Measurements from ENCODE around the gene PTPRG.
"Not testable (repeated sequence)": the region's sequence is repeated elsewhere in the genome, so short reads cannot be mapped to it uniquely, and the experiment has no call there.

PTPRG gene

GRCh38 chr3:62015111-62015510, 453.7 kb downstream of the PTPRG start:
- no peak for DNase-seq (ENCODE audit: low read depth)

- DNase-seq (ENCODE audit: low read depth), result no peak
Measured at GRCh38 chr3:62019906-62020305, 458.5 kb downstream of the PTPRG start.

- DNase-seq (ENCODE audit: low read depth), result no peak
Measured at GRCh38 chr3:62020706-62021105, 459.3 kb downstream of the PTPRG start.

- no peak for DNase-seq (ENCODE audit: low read depth)
Measured at GRCh38 chr3:62022312-62022711, 460.9 kb downstream of the PTPRG start.

DNA sequence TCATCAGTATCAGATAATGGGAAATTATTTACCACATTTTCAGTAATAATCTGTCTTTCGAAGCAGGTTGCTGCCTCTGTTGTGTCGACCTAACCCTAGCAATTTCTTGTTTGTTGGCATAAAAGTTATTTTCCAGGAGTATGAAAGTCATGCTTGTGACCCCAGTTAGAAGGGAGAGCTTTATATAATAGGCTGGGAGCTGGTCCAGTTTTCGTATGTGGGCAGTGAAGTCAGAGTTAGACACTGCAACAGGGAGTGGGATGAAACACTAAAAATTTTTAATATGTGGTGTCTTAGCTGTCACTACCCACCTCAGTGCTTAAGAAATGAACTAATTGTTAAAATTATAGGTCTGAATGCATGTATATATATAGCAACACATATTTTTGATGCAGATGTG, 463.5 kb downstream of the PTPRG start:
- DNase-seq (ENCODE audit: low read depth), result no peak

DNA sequence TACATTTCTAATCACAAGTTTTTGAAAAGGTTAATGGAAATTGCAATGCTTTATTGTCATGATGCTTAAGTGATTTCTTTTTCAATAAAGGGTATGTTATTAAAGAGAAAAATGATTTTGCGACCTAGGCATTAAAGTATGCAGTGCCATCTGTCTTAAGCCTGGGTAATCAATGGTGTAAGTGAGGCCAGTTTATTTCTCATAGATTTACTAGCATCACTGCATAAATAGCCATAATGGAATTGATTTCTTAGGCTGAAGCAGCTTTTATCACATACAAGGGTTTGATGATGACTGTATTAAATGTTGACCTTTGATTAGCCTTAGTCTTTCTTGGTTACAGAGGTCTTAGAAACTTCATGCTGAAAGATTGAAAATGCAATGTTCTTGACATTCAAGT, 464.5 kb downstream of the PTPRG start:
- no peak for DNase-seq (ENCODE audit: low read depth)

DNA sequence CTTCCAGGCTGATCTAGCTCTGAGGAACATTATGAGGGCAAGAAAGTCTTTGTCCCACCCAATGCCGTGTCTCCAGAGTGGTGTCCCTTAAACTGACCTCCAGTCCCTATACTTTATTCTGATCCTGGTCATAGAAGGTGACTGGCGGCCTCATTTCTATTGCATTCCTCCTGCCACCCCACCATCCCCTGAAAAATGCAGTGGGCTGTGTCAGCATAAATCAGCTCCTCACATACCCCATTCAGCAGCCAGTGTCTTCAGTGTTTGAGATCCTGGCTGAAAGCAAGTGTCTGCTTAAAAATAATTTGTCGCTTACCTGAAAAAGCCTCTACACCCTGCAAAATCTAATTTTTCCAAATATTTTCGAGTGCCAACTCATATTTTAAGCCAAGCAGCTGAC, 465.9 kb downstream of the PTPRG start:
- DNase-seq (ENCODE audit: low read depth), result no peak

GRCh38 chr3:62027796-62028195, 466.4 kb downstream of the PTPRG start:
- no peak for DNase-seq (ENCODE audit: low read depth)

GRCh38 chr3:62028236-62028635, 466.9 kb downstream of the PTPRG start:
- DNase-seq (ENCODE audit: low read depth), result no peak

GRCh38 chr3:62032738-62033137, 471.4 kb downstream of the PTPRG start:
- DNase-seq (ENCODE audit: low read depth), result no peak

GRCh38 chr3:62035402-62036057, 474.2 kb downstream of the PTPRG start:
- DNase-seq (ENCODE audit: low read depth), result no peak

DNA sequence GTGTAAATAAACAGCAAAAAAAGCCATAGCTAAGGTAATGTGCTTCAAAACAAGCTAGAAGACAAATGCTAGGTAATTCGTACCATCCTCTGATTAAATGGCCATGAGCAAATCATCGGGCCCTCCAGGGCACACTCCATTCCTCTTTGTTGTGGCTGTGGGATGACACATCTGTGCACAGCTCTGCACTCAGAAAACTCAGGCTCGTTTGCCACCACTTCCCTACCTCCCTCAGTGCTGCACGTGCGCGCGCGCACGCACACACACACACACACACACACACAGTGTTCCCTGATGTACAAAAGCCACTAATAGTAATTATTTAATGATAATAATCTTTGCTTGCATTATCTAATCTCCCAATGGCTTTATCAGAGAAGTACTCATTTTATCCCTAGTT, 475.4 kb downstream of the PTPRG start:
- DNase-seq (ENCODE audit: low read depth), result no peak

DNA sequence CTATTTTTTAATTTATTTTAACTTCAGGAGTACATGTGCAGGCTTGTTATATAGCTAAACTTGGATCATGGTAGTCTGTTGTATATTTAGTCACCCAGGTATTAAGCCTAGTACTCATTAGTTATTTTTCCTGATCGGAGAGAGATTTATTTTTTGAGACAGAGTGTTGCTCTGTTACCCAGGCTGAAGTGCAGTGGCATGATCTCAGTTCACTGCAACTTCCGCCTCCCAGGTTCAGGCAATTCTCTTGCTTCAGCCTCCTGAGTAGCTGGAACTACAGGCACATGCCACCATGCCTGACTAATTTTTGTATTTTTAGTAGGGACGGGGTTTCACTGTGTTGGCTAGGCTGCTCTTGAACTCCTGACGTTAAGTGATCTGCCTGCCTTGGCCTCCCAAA, 477.4 kb downstream of the PTPRG start:
- not testable (repeated sequence) for DNase-seq (ENCODE audit: low read depth)

- no peak for DNase-seq (ENCODE audit: low read depth)
Measured at GRCh38 chr3:62039586-62039985, 478.2 kb downstream of the PTPRG start.

GRCh38 chr3:62041681-62042080, 480.3 kb downstream of the PTPRG start:
- DNase-seq (ENCODE audit: low read depth), result no peak

- no peak for DNase-seq (ENCODE audit: low read depth)
Measured at GRCh38 chr3:62044874-62045411, 483.6 kb downstream of the PTPRG start.

- DNase-seq (ENCODE audit: low read depth), result no peak
Measured at GRCh38 chr3:62046326-62046725, 485.0 kb downstream of the PTPRG start.

DNA sequence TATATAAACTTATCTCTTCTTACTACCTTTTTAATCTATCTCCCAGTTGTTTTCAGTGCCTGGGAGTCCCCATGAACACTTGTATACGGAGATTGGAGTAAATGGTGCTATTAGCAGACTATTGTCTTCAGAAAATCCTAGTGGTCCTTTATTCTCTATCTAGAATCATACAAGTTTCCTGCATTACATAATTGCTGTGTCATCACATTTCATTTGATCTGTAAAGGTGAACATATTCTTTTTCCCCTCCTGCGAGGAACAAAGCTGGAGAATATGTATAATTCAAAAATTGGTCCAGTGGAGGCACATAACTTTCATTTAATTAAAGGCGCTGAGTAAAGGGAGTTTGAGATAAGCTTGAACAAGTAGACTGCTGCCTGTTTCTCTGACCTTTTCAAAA, 487.2 kb downstream of the PTPRG start:
- DNase-seq (ENCODE audit: low read depth), result no peak

DNA sequence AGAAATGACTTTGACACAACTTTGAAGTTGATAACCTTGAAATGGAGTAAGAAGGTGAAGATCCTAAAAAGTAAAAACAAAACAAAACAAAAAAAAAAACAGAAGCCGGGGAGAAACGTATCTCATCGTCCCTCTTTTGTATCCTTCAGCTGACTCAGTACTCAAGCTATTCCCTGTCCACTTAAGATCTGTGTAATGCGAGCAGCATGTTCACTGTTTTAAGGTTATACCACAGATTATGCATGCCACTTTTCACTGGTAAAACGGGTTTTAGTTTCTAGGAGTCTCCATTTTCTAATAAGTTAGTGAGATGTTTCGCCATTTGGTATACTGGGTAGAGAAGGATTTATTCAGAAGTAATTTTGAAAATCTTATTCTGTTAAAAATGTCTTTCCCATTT, 487.7 kb downstream of the PTPRG start:
- DNase-seq (ENCODE audit: low read depth), result no peak

DNA sequence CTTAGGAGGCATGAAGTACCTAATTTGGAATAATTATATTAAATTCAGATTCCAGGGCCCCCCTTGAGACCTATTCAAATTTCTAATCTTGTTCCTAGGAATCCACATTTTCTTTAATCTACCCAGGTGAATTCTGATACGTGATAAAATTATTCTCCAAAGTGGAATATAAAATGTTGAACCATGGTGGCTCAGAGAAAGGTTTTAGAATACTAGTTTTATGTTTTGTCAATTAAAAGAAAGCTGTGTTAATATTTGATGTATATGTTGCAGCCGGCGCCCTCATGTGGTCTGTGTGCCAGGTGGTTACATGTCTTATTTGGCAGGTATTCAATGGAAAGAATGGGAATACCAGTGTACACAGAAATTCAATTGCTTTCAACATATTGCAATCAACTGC, 490.1 kb downstream of the PTPRG start:
- DNase-seq (ENCODE audit: low read depth), result no peak

DNA sequence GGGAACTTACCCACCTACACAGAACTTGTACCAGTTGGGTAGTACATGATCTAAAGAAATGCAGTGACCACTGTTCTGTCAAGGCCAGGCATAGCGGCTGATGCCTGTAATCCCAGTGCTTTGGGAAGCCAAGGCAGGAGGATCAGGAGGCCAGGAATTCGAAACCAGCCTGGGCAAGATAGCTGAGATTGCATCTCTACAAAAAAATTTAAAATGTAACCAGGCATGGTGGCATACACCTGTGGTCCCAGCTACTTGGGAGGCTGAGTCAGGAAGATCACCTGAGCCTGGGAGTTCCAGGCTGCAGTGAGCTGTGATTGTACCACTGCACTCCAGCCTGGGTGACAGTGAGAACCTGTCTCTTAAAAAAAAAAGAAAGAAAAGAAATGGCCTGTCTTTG, 491.0 kb downstream of the PTPRG start:
- DNase-seq (ENCODE audit: low read depth), result no peak

DNA sequence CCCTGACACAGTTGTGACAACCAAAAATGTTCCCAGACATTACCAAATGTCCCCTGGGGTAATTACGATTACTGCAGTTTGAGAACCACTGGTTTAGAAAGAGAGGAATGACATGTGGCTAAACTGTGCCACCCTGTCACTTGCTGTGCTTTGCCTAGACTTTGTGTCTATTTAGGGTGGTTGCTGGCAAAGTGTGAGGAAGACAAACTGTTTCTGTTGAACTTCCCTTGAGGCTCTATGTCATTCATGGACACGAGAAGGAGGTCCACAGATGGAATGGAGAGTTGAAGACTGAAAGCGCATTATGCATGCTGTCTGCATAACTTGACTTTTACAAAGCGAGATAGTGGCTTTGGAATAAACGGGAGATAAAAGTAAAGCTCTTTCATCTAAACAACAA, 495.3 kb downstream of the PTPRG start:
- DNase-seq (ENCODE audit: low read depth), result no peak

- no peak for DNase-seq (ENCODE audit: low read depth)
Measured at GRCh38 chr3:62057339-62058047, 496.1 kb downstream of the PTPRG start.
